Keratinocyte (primary cell): Measurements from ENCODE around the gene HARBI1.

Experiments
- EZH2 ChIP-seq: IDR thresholded peaks from one replicate; pipeline ENCODE4 v1.6.1; 2012; ENCODE audit warnings: inconsistent platforms, mild to moderate bottlenecking, low read length, moderate library complexity
- TF ChIP-seq, protein P1 (sequence below), 3 experiments: IDR thresholded peaks in 1 of 3; conservative IDR thresholded peaks in 1 of 3; optimal IDR thresholded peaks in 1 of 3; 2 replicates in 2 of 3; 3 replicates in 1 of 3; pipeline versions ENCODE3 to v1.5.1; 2011; ENCODE audit warnings: low read length in 3 of 3, mild to moderate bottlenecking in 3 of 3, moderate library complexity in 2 of 3, control low read depth in 1 of 3, inconsistent platforms in 1 of 3; ENCODE audit not compliant: insufficient read depth in 2 of 3; ENCODE audit errors: extremely low read depth in 1 of 3

DNA sequence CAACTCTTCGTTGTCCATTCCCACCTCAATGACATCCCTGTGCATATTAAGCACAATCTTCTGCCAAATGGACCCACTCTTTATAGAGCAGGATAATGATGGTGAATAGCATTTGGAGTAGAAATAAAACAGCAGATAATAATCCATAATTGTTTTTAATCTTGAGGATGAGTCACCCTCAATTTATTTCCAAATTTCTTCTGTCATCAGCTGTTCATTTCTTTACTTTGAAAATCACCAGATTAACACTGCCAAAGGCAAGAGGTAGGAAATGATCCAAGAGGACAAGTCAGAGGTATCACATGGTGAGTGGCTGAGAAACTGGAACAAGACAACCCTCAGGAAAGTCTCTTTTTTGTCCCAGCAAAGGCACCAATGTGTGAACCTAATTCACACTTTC, 15.9 kb downstream of the HARBI1 start:
- TF ChIP-seq, protein P1, sequence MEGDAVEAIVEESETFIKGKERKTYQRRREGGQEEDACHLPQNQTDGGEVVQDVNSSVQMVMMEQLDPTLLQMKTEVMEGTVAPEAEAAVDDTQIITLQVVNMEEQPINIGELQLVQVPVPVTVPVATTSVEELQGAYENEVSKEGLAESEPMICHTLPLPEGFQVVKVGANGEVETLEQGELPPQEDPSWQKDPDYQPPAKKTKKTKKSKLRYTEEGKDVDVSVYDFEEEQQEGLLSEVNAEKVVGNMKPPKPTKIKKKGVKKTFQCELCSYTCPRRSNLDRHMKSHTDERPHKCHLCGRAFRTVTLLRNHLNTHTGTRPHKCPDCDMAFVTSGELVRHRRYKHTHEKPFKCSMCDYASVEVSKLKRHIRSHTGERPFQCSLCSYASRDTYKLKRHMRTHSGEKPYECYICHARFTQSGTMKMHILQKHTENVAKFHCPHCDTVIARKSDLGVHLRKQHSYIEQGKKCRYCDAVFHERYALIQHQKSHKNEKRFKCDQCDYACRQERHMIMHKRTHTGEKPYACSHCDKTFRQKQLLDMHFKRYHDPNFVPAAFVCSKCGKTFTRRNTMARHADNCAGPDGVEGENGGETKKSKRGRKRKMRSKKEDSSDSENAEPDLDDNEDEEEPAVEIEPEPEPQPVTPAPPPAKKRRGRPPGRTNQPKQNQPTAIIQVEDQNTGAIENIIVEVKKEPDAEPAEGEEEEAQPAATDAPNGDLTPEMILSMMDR (optimal IDR thresholded peaks at IDR 0.05 in 1 of 3, IDR thresholded peaks at IDR 0.05 in 1 of 3, conservative IDR thresholded peaks at IDR 0.05 in 1 of 3; ENCODE audit: extremely low read depth in 1 of 3, insufficient read depth in 2 of 3, low read length in 3 of 3): no peak
- no peak for TF ChIP-seq EZH2
